ENCODE results near the gene ARSA.
"Not testable (repeated sequence)": the region's sequence is repeated elsewhere in the genome, so short reads cannot be mapped to it uniquely, and the experiment has no call there.

ARSA gene

DNA sequence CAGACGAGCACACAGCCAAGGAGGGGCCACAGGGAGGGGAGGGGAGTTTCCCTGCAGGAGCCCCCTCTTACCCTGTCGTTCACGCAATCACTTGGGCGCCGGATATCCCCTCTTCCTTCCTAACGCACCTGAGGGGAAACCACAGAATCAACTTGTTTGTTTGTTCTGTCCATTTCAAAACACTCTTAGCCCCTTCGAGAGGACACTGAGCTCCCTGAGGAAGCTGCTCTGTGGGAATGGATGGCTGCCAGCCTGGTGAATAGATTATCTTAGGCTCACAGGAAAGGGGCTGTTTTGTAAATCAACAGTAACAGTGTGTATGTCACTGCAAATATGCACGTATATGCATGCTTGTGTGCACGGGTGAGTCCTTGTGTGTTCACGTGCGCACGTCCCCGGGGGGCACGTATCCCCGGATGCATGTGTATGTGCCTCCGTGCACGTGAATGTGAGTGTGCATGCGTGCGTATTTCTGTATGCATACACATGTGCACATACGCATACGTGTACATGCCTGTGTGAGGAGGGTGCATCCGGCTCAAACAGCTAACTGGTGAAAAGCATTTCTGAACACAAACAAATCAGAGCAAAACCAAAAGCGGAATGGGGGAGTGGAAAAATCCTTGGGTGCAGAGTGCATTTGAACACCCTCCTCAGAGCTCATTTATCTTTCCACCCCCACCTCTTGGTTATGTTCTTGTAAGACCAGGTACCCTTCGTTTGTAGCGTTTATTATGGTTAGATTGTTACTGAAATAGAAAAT lies 7.2 kb downstream of the ARSA start:
- DNase-seq, result peak; percentile 71

DNA sequence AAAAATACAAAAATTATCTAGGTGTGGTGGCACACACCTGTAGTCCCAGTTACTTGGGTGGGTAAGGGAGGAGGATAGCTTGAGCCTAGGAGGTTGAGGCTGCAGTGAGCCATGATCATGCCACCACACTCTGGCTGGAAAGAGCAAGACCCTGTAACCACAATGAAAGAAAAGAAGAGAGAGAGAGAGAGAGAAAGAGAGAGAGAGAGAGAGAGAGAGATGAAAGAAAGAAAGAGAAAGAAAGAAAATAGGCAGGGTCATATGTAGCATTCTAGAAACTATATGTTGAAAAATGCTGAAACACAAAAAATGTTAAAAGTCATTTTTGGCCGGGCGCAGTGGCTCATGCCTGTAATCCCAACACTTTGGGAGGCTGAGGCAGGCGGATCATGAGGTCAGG lies 13.7 kb downstream of the ARSA start:
- DNase-seq, result not testable (repeated sequence)

DNA sequence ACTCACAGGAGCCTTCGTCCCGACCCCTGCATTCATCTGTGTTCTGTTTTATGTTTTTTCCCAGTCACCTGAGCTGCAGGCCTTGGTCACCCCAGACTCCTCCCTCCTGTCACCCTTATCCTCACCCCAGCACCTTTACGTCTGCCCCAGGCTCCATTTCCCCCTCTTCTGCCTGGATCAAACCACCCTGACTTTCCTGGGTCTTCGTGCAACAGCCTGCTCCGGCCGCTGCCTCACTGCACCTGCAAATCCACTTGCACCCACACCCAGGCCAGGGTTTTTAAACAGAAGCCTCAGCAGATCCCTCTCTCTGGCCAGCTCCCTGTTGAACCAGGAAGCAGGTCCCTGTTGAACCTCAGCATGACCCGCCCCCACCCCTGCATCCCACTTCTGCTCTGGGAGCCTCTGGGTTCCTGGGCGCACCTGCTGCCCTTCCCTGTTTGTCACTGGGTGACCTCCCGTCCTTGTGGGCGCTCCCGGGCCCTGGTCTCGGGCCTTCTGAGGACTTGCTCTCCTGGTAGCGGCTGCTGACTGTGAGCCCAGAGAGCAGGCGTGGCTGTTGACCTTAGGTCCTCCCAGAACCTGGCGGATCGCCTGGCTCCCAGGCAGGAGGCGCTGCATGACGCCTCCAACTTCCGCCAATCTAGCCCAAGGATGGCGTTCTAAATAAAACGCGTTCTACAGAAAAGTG lies 14.5 kb downstream of the ARSA start:
- no peak for DNase-seq

DNA sequence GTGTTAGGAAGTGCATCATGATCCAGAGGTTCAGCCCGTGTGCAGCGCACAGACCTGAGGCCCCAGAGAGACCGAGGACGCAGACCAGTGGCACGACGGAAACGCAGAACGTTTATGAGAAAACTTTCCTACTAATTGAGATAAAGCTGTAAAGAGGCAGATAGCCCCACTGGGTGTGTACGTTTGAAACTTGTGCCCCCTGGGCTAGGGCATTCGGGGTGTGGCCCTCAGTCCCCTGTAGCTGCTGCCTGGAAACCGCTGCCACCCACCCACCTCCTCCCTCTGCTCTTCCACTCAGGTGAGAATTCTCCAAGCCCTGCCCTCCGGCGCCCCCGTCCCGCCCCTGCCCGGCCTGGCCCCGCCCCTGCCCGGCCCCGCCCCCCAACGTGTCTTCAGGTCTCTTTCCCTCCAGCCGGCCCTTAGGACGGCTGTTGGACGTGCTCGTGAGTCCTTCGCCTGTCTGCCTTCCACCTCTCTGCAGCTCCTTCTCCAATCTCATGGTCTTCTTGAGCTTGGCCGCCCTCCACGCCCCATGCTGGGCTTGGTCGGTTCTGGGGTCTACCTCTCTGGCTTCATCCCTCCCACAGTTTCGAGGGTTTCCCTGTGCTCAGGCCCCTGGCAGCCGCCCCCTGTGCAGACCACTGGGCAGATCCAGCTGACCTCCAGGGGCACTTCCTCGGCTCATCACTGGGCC lies 15.3 kb downstream of the ARSA start:
- DNase-seq, result no peak

DNA sequence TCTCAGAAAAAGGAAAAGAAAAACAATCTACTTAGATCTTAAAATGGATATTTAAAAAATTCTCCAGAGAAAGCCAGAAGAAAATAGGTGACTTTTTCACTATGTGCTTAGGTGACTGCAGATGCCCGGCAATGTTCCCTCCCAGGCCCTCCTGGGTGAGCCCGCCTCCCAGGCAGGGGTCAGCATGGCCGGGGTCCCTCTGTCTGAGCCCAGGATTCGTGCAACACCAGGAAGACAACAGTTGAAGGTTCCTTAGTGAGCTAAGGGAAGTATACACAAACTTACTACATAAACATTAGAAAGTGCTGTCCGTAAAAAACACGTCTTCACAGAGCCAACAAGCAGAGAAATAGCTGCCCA lies 15.8 kb downstream of the ARSA start:
- DNase-seq, result no peak

DNA sequence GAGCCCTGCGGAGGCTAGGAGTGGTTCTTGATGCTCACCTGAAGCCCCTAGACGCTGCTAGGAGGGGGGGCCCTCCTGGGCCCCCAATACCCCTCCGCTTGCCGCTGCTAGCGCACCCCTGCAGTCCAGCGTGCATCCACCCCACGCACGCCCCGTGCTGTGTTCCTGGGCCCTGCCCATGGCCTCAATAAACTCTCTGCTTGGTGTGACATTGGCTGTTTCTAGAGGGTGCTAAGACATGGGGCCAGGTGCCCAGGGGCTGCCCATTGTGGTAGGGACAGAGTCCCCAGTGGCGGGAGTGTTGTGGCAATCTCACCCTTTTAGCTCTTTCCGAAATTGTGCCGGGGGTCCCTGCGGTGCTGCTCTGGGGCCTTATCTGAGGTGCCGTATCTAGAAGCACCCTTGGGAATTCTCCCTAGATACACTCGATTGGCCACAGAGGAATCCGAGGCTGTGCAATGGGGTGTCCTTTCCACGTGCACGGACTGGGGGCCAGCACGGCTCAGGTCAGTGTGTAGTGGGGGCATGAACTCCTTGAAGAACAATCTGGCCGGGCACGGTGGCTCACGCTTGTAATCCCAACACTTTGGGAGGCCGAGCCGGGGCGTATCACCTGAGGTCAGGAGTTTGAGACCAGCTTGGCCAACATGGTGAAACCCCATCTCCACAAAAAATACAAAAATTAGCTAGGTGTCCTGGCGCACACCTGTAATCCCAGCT lies 16.5 kb downstream of the ARSA start:
- no peak for DNase-seq

DNA sequence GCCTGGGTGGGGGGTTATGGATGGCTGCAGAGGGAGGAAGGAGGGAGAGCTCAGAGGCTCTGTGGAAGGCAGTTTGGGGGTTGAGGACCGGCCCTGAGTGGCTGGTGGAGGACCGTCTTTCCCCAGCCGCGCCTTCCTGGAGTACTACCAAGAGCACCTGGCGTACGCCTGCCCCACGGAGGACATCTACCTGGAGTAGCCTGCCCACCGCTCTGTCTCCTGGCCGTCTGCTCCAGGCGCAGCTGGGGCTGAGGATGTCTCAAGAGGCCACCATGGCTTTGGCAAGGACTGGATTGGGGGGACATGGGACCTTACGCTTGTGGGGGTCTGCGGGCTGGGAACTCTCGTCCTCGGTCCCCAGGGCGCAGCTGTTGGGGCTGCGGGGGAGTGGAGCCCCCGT lies 17.4 kb downstream of the ARSA start:
- no peak for DNase-seq

DNA sequence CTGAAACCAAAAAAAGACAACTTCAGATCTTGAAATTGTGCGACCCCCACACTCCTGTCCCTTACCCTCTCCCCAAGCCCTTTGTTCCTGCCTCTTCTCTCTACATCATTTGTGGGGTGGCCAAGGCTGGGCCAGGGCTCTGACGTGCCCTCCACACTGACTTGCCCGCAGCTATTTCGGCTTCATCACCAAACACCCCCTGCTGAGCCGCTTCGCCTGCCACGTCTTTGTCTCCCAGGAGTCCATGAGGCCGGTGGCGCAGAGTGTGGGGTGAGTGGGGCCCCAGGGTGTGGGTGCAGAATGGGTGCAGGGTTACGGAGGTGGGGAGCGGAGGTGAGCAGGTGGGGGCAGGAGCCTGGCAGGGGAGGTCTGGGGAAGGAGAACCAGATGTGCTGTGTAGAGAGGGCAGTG lies 17.9 kb downstream of the ARSA start:
- DNase-seq, result no peak

DNA sequence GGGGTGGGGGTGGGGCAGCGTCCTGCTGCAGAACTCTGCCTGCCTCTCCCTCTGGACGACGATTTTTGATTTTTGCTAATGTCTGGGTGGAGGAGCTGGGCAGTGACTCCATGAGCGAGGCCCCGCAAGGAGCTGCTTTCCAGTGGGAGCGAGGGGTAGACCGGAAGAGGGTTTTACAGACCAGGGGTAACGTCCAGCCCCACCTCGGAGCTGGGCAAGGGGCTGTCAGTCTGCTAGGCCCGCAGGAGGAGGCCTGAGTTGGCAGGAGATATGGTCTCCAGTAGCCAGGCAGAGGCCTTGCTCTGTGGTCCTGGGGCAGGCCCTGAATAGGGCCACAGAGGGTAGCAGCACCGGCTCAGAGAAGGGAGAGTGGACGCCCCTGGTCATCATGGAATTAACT lies 18.4 kb downstream of the ARSA start:
- DNase-seq, result no peak

DNA sequence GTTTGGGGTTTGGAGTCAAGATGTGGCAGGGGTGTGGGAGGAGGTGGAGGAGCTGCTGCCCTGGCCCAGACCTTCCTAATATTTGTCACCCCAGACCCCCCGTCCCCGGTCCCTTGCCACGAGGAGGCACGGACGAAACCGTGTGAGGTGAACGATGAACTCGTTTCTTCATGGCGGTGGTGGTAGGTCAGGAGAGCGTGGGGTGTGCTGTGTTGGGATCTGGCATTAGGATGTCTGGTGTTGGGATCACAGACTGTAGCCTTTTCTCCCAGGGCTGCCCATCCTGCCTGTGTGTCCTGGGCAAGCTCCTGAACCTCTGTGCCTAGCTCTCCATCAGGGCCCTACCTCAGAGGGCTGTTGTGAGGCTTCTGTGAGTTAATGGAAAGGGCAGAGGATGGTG lies 19.0 kb downstream of the ARSA start:
- no peak for DNase-seq

DNA sequence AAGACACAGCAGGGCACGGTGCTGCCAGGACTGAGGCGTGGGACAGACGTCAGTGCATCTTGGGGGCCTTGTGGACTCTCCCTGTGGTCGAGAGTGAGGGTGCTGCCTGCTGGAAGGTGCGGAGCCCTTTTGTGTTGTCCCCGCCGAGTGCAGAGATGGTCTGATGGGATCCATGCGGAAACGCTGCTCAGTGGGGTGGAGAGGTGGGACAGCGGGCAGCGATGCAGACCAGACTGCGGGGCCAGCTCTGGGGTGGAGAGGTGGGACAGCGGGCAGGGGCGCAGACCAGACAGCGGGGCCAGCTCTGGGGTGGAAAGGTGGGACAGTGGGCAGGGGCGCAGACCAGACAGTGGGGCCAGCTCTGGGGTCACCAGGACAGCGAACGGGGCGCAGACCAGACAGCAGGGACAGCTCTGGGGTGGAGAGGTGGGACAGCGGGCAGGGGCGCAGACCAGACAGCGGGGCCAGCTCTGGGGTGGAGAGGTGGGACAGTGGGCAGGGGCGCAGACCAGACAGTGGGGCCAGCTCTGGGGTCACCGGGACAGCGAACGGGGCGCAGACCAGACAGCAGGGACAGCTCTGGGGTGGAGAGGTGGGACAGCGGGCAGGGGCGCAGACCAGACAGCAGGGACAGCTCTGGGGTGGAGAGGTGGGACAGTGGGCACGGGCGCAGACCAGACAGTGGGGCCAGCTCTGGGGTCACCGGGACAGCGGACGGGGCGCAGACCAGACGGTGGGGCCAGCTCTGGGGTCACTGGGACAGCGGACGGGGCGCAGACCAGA lies 19.7 kb downstream of the ARSA start:
- not testable (repeated sequence) for DNase-seq

DNA sequence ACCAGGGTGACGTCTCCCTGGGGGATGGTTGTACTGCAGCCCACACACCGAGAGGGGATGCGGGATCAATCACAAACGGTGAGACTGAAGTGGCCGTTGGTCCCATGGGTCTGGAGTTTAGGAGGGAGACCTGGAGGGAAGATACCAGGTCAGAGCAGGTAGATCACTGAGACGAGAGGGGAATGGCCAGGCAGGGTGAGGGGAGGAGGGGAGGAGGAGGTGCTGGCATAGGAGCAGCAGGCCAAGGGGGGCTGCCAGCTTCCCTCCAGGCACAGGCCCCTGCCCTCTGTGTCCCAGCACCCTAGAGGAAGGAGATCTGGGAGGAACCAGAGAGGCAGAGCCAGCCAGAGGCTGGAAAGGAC lies 20.3 kb downstream of the ARSA start:
- no peak for DNase-seq

DNA sequence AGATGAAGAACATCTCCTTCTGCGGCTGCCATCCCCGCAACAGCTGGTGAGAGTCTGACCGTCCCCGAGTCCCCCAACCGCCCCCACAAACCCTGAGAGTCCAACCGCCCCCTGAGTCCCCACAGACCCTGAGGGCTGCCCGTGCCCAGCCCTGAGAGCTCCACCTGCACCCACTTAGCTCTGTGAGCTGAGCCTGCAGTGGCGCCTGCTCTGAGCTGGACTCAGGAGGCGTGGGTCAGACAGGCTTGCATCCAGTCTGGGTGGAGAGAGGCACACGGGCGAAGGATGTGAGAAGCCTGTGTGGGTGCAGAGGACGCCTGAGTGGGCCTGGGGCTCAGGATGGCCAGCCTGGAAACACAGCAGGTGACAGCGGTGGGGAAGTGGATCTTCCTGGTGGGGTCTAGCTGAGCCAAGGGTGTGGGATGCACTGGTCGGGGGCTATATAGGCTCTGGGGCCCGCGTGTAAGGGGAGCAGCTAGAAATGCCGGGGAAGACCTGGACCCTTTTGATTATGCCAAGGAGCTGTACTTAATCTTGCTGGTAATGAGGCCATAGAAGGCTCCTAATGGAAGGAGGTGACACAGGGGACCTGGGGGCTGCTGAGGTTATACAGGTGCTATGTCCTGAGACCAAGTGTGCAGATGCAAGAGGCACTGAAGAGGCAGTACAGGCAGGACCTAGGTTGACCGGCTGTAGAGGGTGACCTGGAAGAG lies 20.9 kb downstream of the ARSA start:
- DNase-seq, result no peak

DNA sequence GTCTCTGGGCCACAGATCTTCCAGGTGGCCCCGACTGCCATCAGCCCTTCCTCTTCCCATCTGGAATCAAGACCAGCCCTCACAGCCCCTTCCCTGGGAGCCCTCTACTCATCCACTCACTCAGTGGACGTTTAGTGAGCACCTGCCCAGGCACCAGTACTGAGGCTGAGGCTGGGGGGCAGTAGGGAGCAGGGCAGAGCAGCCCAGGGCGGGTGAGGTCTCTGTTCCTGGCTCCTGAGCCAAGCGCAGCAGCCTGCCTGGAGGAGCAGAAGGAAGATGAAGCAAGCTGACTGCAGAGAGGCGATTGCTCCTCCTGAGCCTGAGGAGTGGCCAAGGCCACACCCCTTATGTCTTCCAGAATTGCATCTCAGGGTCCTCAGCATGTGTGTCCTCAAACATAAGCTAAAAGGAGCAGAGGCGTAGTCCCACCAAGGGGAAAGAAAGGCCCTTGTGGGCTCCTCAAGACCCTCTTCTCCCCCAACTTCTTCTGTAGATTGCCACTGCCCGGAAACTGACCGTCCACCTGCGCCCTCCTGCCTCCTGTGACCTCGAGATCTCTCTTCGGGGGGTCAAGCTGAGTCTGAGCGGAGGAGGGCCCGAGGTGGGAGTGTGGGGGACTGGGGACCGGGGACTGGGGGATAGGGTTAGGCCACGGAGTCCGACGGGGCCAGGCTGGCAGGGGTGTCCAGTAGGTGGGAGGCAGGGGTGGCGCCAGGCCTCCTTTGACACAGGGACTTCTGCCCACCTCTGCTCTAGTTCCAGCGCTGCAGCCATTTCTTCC lies 21.6 kb downstream of the ARSA start:
- DNase-seq, result no peak

DNA sequence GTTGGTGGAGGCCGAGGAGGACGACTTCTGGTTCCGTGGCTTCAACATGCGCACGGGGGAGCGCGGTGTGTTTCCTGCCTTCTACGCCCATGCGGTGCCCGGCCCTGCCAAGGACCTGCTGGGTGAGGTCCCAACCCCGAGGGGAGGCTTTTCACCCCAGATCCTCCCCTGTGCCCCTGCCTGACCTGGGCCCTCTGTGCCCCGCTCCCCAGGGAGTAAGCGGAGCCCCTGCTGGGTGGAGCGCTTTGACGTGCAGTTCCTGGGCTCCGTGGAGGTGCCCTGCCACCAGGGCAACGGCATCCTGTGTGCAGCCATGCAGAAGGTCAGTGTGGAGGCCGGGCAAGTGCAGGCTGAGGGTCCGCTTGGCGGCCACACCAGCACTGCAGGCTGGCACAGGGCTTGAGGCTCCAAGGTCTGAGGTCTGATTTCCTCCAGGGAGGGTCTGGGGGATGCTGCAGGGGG lies 22.3 kb downstream of the ARSA start:
- DNase-seq, result no peak

DNA sequence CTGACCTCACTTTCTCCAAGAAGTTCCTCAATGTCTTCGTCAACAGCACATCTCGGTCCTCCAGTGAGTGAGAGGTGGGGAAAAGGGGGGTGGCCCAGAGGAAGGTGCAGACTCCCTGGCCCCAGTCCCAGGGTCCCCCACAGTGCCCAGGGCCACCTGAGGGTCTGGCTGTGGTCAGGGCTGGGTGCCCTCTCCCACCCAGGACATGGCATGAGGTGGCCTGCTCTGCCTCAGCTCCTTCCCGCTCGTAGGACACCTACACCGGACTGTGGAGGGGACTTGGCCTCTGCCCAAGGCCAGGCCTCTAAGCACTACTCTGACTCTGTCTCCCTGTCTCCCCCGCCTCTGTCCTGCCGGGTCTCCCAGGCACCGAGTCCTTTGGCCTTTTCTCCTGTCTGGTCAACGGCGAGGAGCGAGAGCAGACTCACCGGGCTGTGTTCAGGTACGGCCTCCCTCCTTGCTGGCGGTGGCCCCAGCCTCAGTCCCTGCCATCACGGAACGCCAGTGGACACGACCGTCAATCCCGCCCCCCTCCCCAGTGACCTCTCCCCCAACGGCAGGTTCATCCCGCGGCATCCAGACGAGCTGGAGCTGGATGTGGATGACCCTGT lies 22.8 kb downstream of the ARSA start:
- no peak for DNase-seq

DNA sequence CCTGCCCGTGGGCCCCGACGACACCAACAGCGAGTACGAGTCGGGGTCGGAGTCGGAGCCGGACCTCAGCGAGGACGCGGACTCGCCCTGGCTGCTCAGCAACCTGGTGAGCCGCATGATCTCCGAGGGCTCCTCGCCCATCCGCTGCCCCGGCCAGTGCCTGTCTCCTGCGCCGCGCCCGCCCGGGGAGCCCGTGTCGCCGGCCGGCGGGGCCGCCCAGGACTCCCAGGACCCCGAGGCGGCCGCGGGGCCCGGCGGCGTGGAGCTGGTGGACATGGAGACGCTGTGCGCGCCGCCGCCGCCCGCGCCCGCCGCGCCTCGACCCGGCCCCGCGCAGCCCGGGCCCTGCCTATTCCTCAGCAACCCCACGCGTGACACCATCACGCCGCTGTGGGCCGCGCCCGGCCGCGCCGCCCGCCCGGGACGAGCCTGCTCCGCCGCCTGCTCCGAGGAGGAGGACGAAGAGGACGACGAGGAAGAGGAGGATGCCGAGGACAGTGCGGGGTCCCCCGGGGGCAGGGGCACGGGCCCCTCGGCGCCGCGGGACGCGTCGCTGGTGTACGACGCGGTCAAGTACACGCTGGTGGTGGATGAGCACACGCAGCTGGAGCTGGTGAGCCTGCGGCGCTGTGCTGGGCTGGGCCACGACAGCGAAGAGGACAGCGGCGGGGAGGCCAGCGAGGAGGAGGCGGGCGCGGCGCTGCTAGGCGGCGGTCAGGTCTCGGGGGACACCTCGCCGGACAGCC lies 23.5 kb downstream of the ARSA start:
- DNase-seq, result no peak

DNA sequence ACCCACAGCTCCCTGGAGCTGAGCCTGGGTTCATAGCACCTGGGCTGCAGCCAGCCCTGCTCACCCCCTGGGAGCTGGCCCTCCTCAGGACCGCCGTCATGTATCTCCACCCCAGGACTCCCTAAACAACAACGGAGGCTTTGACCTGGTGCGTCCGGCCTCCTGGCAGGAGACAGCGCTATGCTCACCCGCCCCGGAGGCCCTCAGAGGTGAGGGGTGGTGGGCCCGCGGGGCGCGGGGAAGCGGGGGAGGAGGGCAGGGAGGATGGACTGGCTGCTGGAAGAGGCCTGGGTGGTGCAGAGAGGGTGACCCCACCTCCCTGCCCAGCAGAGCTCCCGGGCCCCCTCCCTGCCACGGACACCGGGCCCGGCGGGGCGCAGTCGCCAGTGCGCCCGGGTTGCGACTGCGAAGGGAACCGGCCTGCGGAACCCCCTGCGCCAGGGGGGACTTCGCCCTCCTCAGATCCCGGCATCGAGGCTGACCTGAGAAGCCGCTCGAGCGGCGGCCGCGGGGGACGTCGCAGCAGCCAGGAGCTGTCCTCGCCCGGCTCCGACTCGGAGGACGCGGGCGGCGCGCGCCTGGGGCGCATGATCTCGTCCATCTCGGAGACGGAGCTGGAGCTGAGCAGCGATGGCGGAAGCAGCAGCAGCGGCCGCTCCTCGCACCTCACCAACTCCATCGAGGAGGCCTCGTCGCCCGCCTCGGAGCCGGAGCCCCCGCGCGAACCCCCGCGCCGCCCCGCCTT lies 24.3 kb downstream of the ARSA start:
- DNase-seq, result no peak

DNA sequence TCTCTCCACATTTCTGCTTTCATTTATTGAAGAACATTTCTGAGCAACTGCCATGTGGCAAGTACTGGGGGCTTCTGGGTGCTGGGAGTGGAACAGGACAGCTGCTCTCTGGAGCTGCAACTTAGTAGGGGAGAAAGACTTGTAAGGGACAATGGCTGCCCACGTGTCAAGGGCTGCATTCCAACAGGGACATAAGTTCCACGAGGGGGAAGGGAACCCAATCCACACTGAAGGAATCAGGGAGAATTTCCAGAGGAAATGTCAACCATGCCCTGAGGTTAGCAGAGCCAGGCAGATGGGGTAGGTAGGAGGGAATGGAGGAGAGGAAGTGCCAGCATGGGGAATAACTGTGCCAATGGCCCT lies 25.6 kb downstream of the ARSA start:
- no peak for DNase-seq

Data from KG1 (cell line).